Measurements from ENCODE around the gene SLC45A2.

DNA sequence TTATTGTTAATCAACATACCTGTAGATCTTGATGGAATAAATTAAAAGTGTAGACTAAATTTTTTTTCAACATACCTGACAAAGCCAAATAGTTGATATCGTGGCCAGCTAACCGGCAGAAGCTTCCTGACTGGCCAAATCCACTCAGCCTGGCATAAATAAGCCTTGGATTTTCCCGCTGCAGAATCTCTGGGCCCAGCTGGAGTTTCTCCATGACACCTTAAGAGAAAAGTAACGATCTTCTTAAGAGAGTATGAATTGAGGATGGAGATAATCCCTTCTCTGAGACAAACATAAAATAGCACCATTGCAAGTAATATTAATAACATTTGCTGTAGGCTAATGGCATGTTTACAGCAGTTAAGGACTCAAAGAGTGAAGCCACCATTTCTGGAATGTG lies 21.2 kb upstream of the SLC45A2 start:
- TF ChIP-seq, protein P1, sequence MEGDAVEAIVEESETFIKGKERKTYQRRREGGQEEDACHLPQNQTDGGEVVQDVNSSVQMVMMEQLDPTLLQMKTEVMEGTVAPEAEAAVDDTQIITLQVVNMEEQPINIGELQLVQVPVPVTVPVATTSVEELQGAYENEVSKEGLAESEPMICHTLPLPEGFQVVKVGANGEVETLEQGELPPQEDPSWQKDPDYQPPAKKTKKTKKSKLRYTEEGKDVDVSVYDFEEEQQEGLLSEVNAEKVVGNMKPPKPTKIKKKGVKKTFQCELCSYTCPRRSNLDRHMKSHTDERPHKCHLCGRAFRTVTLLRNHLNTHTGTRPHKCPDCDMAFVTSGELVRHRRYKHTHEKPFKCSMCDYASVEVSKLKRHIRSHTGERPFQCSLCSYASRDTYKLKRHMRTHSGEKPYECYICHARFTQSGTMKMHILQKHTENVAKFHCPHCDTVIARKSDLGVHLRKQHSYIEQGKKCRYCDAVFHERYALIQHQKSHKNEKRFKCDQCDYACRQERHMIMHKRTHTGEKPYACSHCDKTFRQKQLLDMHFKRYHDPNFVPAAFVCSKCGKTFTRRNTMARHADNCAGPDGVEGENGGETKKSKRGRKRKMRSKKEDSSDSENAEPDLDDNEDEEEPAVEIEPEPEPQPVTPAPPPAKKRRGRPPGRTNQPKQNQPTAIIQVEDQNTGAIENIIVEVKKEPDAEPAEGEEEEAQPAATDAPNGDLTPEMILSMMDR (IDR thresholded peaks at IDR 0.05) = no peak
- no peak for TF ChIP-seq POLR2A (IDR thresholded peaks at IDR 0.05)
